Central memory CD4-positive, alpha-beta T cell (primary cell): ENCODE measurements around the gene IGSF3.
"Not testable (repeated sequence)": the region's sequence is repeated elsewhere in the genome, so short reads cannot be mapped to it uniquely, and the experiment has no call there.

Experiments
- DNase-seq: peaks from one replicate; pipeline ENCODE4 v3.0.0; 2022

The IGSF3 gene

DNA sequence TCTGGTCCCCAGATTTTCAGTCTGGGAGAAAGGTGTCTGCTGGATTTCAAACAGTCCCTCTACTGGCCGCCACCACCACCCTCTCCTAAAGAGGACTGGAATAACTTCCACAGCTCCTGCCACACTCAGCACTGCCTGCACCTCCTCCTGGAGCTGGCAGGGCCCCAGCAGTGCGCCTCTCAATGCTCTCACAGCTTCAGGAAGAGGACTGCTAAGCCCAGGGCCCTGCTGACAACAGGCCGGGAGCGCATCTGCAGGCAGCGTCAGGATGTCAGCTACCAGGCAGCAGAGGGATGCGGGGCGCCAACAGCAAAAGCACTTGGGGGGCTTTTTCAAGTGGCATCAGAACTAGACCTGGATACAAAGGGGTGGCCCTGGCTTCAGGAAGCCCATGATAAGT is 40.2 kb downstream of the IGSF3 start:
- not testable (repeated sequence) for DNase-seq

DNA sequence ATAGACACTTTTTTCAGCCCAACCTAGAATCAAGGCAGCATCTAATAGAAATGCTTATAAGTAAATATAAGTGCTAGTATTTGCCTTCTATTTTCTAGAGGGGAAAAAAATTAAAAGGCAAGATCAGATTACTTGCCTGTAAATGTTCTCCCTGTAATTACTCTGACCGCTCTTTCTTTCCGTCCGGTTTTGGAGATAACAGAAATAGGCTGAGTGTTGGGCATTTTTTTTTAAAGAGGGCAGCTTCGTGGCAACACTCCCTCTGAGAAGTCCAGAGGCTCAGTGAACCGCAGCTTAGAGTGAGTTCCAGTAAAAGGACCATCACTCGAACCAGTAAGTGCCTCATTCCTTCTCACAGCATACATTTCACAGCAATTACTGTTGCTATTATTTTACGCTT is 40.6 kb downstream of the IGSF3 start:
- not testable (repeated sequence) for DNase-seq

DNA sequence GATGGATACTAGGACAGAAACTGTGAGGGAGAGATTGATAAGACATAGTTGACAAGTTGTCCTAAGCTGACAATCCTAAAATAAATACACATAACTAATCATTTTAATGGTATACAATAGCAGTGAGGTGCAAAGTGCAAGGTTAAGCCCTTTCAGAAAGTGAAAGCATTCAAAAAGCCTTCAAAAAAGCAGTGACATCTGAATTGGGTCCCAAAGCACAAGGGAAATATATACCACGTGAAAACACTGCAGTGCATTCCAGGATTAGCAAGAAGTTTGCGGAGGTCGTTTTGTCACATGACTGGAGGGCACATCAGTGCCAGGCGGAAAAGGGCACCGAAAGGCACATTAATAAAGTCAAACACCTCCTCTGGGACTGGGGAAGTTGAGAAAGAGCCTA is 42.4 kb downstream of the IGSF3 start:
- not testable (repeated sequence) for DNase-seq

DNA sequence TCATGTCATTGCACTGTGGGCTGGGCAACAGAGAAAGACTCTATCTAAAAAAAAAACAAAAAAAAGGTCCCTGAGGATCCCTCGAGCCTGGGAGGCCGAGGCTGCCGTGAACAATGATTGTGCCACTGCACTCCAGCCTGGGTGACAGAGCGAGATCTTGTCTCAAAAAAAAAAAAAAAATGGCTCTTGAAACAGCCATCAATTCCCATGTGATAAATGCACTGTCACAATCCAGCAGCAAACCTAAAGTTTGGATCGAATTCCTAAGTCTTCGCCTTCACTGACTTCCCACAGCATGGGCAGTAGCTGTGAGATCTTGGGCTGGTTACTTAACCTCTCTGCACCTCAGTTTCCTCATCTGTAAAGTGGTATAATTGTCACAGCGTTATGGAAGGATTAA is 43.5 kb downstream of the IGSF3 start:
- no peak for DNase-seq

DNA sequence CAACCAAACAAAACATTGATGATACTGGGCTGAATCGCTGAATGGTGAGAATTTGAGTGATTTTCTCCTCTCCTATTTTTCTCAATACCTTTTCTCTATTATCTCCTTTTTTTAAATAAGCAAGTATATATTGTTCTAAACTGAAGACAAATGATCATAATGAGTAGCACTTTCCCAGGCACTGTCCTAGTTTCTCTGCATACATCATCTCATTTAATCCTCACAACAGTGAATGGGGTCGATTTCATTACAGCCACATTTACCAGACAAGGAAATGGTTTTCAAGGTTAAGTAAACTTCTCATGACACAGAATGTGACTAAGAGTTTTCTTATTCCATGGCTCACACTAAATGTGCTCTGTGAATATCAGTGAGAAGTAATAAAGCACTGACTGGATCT is 45.0 kb downstream of the IGSF3 start:
- not testable (repeated sequence) for DNase-seq

DNA sequence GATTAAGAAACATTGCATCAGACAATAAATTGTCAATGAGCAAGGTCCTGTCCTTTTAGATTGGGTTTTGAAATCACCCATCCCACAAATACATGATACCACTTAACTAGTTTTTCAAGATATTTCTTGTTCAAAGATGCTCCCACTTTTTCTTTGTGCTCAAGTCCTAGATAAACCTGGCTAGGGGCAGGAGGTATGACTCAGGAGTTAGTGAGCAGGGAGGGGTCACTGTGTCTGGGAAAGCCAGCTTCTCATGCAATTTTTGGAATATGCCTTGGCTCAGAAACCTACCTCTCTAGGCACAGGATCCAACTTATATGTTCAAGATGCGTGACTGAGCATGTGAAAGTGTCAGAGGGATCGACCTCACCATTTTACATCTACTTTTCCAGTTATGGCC is 45.8 kb downstream of the IGSF3 start:
- not testable (repeated sequence) for DNase-seq

DNA sequence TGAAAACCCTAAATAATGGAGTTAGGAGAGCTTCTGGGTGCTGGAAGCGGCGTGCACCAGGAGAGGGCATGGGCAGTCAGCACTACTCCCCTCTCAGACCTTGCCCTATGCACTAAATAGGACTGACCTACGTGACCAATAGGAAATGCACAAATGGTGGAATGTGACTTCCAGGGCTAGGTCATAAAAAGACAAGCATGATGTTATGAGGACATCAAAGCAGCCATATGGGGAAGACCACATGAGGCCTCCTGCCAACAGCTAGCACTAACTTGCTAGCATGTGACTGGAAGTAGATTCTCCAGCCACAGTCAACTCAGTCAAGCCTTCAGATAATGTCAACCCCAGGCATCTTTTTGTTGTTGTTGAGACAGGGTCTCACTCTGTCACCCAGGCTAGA is 47.1 kb downstream of the IGSF3 start:
- not testable (repeated sequence) for DNase-seq

DNA sequence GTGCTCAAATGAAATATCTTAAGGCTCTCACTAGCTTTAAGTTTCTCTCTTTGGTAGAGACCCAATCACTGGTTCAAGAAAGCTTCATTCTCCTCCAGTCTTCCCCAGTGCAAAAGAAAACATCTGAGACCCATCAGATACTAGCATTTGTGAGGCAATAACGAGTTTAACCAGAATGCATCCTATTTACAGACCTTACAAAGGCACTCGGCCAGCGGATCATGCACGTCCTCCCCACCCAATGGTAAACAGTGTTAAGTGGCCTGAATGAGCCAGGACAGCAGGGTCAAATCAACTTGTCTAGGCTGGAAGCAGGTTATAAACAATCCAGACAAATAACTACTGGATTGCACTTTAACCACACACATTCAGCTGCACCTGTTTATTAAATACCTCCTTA is 48.4 kb downstream of the IGSF3 start:
- DNase-seq: not testable (repeated sequence)

DNA sequence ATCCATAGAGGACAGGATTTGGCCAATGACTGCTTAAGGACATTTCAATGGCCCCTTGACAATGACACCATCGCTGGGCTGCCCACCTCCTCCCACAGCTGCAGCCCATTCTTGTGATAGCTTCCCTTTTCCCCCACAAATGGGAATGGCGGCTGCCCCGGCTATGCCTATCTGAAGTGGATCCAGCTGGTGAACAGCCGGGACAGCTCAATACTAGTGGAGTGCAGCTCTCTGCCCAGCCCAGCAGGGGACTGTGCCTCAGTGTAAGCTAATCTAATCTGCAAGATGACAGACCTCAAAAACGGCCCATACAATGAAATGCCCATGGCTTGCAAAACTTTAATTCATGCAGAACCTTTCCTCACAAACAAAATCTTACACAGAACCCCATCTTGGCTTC is 49.7 kb downstream of the IGSF3 start:
- DNase-seq: not testable (repeated sequence)

DNA sequence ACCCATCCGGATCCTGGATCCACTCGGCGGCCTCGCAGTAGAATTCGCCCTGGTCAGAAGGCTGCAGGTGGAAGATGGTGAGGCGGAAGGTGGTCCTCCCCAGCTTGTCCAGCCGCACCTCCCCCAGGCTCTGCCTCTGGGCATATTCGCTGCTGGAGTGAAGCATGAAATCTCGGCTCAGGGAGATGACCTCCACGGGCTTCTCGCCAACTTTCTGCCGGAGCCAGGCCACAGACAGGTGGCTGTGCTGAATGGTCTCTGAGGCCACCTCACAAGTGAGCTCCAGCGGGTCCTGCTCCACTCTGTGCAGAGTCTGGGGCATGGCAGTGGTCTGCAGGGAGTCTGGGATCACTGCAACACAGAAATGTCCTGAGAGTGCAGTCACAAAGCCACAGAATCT is 53.7 kb downstream of the IGSF3 start:
- not testable (repeated sequence) for DNase-seq

DNA sequence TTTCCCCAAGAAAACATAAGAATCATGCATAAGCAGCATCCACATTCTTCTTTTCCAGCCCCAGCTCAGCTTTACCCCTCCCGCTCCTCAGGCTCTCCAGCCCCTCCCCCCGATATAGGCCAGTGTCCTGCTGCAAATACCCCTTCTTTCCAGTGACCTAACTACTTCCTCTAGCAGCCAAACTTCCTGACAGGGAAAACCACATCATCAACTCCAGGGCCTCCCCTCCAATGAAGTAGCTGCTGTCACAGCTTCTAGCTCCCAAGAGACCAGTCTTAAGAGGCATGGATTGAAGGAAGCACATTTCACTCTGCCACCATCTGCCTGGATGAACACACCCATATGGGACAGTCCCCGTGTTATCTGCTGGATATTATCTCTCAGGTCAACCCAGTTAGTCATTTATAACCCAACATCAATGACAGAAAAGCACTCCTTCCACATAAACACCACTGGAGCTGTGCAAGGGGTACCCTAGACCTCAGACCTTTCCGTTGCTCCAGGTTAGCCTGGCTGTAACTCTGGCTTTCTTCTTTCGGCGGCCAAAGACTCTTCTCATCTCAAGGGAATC is 57.6 kb downstream of the IGSF3 start:
- not testable (repeated sequence) for DNase-seq

DNA sequence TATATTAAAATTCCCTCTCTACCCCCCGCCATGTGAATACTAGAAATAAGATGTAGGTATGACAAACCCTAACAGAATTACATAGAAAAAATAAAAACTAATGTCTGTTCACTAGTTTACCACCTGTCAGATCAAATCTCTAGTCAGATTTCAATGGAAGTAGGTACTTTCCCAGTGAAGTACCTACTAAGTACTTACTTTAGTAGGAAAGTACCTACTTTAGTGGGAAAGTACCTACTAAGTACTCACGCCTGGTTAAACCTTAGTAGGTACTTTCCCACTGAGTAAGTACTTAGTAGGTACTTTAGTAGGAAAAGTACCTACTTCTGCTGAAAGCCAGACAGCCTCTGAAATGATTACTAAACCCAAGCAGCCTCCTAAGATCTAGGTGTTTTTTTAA is 58.7 kb downstream of the IGSF3 start:
- DNase-seq: not testable (repeated sequence)

DNA sequence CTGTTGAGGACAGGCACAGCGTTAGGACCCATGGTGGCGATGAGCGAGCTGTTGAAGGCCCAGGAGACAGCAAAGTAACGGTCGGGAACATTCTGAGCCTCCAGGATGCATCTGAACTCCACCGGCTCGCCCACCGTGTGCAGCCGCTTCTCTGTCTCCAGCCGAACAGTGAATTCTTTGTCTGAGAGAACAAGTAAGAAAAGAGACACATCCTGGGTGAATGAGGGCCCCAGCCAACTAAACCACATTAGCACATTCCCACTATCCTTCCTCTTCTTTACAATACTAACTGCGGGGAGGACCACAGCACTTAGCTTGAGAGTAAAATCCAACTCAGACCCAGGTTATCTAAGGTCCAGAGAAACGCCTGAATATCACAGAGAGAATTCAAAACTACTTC is 59.4 kb downstream of the IGSF3 start:
- DNase-seq: not testable (repeated sequence)

DNA sequence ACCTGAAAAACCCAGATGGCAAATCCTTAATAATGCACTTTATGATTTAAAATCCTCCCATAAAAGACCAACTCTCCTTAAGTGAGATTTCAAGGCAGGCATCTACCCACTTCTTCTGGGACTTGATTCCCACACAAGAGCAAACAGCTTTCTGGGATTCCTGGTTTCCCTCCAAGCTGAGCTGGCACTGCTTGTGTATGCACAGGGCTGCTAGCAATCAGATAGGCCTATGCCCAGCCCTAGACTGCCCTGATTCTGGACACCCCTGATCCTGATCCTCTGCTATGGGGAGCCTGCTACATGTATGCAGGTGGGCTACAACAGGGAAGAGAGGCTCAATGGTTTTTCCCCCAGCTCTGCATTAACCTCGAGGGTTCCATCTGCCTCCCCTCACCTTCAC is 60.1 kb downstream of the IGSF3 start:
- not testable (repeated sequence) for DNase-seq

DNA sequence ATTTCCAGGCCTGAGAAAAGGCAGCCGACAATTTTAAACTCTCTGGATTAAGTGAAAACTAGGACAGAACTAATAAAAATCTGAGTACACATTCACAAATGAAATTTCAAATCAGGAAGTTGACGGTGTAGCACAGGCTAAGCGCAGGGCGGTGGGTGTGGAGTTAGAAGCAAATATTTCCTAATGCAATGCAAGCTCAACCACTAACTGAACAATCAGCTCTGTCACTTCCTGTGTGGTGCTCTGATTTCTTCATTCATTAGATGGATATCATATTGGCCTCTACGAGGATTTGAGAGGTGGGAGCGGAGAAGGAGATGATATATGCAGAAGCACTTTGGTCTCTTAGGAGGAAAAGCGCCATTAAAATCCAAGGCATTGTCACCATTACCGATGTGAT is 61.5 kb downstream of the IGSF3 start:
- DNase-seq: not testable (repeated sequence)

DNA sequence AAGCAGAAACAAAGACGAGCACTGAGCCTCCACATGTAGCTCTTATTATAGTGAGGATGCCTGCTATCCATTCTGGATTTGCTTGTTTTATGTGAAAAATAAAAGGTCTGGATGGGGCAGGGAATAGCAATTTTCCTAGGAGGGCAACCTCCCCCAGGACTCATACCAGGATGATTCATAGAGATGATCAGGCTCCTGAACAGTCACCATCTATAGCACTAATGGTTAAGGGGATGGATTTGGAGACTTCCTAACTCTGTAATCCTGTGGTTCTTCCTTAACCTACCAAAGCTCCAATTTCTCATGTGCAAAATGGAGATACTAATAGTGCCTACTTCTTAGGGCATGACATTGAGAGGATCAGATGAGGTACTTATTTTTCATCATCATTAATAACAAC is 62.2 kb downstream of the IGSF3 start:
- no peak for DNase-seq

DNA sequence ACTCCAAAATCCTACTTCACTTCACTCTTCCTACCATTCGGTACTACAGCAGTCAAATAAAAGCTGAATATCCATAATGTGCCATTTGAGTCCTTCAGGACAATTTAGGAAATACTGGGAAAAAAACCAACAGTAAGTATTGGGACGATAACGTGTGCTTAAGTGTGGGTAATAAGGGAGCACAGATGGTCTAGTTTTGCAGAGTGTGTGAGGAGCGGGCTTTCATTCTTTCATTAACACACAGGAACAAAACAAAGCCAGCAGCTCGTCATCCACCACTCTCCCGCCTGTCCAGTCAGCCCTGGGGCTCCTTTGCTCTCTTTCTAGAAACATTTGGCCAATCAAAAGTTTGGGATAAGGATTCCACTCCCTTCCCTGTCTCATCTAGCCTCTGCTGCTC is 63.1 kb downstream of the IGSF3 start:
- not testable (repeated sequence) for DNase-seq

DNA sequence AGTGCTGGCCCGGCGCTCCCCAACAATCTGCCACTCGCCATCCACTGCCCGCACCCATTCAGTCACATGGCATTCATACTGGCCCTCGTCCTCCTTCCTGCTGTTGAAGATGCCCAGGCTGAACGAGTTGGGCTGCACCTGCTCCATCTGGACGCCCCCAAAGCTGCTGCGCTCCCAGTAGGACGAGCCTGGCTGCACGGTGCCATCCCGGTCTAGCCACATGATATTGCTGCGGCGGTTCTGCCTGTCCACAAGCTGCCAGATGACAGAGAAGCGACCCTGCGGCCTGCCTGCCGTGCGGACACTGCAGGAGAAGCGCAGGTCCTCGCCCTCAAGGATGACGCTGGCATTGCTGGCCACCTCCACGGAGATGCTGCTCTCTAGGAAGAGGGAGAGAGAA is 63.9 kb downstream of the IGSF3 start:
- not testable (repeated sequence) for DNase-seq

DNA sequence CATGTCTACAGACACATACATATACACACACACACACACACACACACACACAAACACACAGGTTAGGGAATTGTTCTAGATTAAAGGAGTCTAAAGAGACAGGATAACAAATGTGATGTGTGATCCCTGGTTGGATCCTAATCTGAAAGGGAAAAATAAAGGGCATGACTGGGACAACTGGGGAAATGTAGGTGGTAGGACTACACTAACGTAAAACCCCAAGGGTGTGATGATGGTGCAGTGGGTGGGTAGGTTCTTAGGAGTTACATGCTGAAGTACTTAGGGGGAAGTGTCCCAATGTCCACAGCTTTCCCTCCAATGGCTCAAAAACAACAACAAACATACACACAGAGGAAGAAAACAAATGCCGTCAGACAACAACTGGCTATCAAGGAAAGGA is 68.2 kb downstream of the IGSF3 start:
- not testable (repeated sequence) for DNase-seq

DNA sequence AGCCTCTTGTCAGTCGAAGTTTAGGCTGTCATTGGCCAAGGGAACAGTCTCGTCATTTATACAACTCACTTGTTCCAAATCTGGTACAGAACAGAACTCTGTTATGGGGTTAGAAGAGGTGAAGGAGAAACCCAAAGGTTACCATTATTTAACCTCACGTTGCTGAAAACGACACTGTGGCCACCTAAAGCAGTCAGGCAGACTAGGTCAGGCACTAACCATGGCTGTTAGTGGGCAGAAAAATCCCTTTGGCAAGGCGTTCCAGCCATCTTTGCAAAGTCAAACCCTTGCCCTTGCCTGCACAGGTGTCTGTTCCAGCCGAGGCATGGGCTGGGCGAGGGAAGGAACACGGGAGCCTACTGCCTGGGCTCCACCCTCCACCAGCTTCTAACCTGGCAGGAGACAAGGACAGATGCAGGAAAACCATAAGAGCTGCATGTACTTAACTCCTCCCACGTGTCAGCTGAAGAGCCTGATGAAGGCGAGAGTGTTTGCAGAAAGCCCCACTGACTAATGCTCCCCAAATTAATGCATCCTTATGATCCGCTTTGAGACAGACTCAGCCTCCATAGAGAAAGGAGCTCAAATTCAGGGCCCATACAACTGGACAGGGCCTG is 69.0 kb downstream of the IGSF3 start:
- not testable (repeated sequence) for DNase-seq

DNA sequence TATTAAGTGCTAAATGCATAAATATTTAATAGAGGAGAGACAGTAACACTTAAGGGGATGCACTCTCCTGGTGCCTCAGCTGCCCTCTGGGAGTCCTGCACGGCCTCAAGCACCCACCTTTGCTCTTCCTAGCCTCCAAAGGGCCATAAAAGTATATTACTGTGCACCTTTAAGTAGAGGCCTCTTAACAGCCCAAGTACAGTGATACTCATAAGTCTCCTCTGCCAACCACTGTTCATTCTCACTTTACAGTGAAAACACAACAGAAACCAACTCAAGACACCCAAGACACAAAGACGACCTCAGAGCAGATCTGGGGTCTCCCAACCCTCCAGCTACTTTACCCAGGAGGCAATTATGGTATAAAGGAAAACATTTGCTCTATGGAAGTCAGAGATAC is 70.1 kb downstream of the IGSF3 start:
- DNase-seq: not testable (repeated sequence)

DNA sequence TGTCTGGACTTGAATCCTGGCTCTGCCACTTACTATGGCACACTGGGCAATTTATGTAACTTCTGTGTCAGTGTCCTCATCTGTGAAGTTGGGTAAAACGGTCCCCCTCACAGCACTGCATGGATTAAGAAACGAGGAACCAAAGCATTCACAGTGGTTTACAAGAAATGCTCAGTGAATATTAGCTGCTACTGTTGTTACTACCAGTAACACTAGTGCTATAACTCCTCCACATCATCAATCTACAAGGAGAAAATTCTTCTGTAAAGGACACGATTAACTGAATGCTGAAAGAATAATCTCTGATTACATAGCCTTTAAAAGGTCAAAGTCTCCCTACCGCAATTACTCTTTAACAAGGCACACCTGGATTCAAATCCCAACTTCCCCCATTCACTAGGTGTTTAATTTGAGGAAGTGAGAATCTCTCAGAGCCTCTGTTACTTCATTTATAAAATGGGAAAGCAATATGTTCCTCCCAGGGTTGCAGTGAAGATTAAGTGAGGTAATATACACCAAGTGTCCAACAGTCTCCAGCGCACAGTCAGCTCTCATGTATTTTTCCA is 70.7 kb downstream of the IGSF3 start:
- not testable (repeated sequence) for DNase-seq

DNA sequence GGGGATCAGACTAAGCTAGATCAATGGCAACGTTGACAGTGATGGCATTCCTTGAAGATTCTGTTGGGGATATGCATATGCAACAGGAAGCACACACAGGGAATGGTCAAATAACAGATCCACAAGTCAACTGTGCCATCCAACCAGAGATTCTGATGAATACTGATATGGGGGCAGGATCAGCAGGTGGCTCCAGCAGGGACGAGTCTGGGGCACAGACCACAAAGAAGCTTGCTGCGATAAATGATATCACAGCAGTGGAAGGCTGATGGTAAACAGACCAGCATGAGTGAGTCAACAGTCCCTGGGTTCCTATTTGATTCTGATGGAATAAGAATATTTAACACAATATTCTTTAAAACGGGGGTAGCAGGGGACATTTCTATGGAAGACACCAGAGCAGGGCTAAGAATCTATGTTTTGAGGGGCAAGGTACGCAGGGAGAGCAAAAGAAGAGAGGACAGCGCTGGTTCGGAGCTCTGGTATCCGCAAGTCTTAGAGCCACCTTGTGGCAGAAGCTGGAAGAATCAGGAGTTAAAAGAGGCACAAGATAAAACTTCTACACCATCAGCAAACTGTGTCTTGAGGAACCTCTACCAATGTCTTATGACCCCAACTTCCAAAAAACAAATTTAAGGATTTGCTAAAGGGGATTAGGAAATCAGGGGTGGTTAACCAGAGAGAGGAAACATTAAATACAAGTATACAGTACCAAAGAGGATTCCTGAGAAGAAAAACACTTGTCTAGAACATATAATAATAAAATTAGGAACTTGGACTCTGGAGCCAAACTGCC is 71.4 kb downstream of the IGSF3 start:
- peak; percentile 22 for DNase-seq
